Adrenal gland (tissue), 12 donors: Measurements from ENCODE around the gene IL1RAP. TPM values are rescaled to one million over a fixed set of nuclear protein-coding genes. Genes with fewer than 3 reads are reported as not detected.
"Not testable (repeated sequence)": the region's sequence is repeated elsewhere in the genome, so short reads cannot be mapped to it uniquely, and the experiment has no call there.

ENCODE experiments used
- DNase-seq, 7 donors: peaks; one replicate each; pipeline ENCODE4 v3.0.0-alpha.2; 2019 to 2020
- H3K27ac ChIP-seq, 5 donors: fragments of 200-600 bp; sonication (generic) in 4 of 5; 1 replicate in 3 of 5; 2 replicates in 2 of 5; pipeline versions ENCODE4 v1.5.1 to v1.8.0; 2016 to 2020; ENCODE audit warnings: mild to moderate bottlenecking in 1 of 5
- H3K27me3 ChIP-seq: fragments of 200-600 bp; 2 replicates; pipeline ENCODE4 v1.8.0; 2021
- H3K36me3 ChIP-seq, 2 donors: fragments of 200-600 bp; replicated peaks in 1 of 2; 1 replicate in 1 of 2; 2 replicates in 1 of 2; pipeline versions ENCODE4 v1.5.1 to v1.8.0; 2018 to 2022
- H3K4me1 ChIP-seq, 2 donors: fragments of 200-600 bp; replicated peaks in 1 of 2; 1 replicate in 1 of 2; 2 replicates in 1 of 2; pipeline versions ENCODE4 v1.5.1 to v1.8.0; 2018 to 2021
- H3K4me3 ChIP-seq, 4 donors: fragments of 200-600 bp; sonication (generic) in 3 of 4; one replicate each; pipeline ENCODE4 v1.5.1; 2016 to 2018
- H3K9me3 ChIP-seq, 3 donors: fragments of 200-600 bp; sonication (generic) in 1 of 3; replicated peaks in 1 of 3; 1 replicate in 2 of 3; 2 replicates in 1 of 3; pipeline versions ENCODE4 v1.5.1 to v1.8.0; 2016 to 2021
- POLR2A ChIP-seq, 2 donors: fragments of 450-650 bp; IDR thresholded peaks; one replicate each; pipeline ENCODE4 v1.6.1; 2017; ENCODE audit warnings: antibody characterized with exemption in 2 of 2, mild to moderate bottlenecking in 2 of 2, moderate library complexity in 1 of 2
- WGBS, 4 donors: extraction: QIAGEN DNeasy Blood & Tissue Kit in 2 of 4; methylation state at CpG; one replicate each; pipeline versions ENCODE4 v1.1.5 to v1.1.7; 2013 to 2017; 5-methylcytosine and 5-hydroxymethylcytosine counted together
- intact Hi-C, 2 donors: fragments of 100-400 bp; cut with DNase I; formaldehyde crosslinking; loops; one replicate each; pipeline versions ENCODE4 v1.14.1 to v1.15.0; 2022 to 2023
- polyA plus RNA-seq, 3 donors: library from polyadenylated mRNA; stranded (reverse); fragments of 200-250 nt in 2 of 3; fragments of 350-450 nt in 1 of 3; fragmentation: Illumina TruSeq in 1 of 3; extraction: RNeasy Lipid Tissue Mini Kit (QIAGEN cat#74804) in 1 of 3; gene quantifications; one replicate each; pipeline ENCODE4 v1.2.3, GENCODE V29; 2013 to 2014
- total RNA-seq, 9 donors: library from RNA; depleted of rRNA in 4 of 9; stranded (reverse); fragments of >200 nt in 4 of 9; fragments of 120-200 nt in 1 of 9; fragmentation: NEBNext Ultra II Directional in 1 of 9; extraction: Animal tissue kit (Norgen Biotek cat#: 25700) in 1 of 9; gene quantifications; one replicate each; pipeline versions ENCODE4 v1.1.0 to v1.2.4, GENCODE V29; 2013 to 2023
- TF ChIP-seq, protein P1 (sequence below), 6 experiments: fragments of 450-650 bp in 4 of 6; fragments of 200-600 bp in 2 of 6; sonication (generic) in 1 of 6; IDR thresholded peaks; 1 replicate in 5 of 6; 2 replicates in 1 of 6; pipeline versions ENCODE4 v1.5.1 to v1.8.0; 2016 to 2021; ENCODE audit warnings: antibody characterized with exemption in 6 of 6, mild to moderate bottlenecking in 2 of 6, moderate library complexity in 1 of 6
- donor health status: healthy with polysubstance abuse.
- donor health status: Bipolar disorder and iron deficiency.
- donor health status: DM: yes; HTN: yes; CAD: no.
- donor health status: DM: no; HTN: no; CAD: no.
- donor health status: DM: no; HTN: no; CAD: no.
- donor health status: DM: yes; HTN: yes; CAD: no.

Gene IL1RAP
- total and polyA plus RNA-seq, 12 donors = 0.97 to 17.1 (median 6.7) TPM

DNA sequence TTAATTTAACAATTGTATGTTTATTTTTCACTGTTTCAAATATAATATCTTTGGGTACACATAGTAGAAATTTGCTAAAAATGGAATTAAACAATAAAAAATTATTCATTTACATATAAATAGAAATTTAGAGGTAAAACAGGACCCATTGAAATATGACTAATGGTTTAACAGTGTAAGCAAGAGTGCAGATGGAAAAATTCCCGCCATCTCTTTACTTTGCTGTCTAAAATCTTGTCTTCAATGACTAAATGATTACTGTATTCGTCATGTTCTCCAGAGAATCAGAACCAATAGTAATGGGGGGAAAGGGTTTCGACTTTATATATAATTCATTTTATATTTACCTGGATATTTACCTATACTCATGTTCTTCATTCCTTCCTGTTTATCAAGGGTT, 163.1 kb downstream of the IL1RAP start:
- Histone ChIP-seq H3K4me1 (no peaks in the 10 kb centered on the region), H3K4me3 (no peak overlapping the region), H3K27ac (no peak overlapping the region), H3K36me3 (no peaks in the 10 kb centered on the region), H3K27me3 (no peaks in the 10 kb centered on the region), H3K9me3 (no peaks in the 10 kb centered on the region)
- WGBS, 4 donors = 83 to 91% (median 88%) methylated on average over 3 of the region's 3 CpGs
- no peak for TF ChIP-seq POLR2A (IDR thresholded peaks at IDR 0.05)
- TF ChIP-seq, protein P1, sequence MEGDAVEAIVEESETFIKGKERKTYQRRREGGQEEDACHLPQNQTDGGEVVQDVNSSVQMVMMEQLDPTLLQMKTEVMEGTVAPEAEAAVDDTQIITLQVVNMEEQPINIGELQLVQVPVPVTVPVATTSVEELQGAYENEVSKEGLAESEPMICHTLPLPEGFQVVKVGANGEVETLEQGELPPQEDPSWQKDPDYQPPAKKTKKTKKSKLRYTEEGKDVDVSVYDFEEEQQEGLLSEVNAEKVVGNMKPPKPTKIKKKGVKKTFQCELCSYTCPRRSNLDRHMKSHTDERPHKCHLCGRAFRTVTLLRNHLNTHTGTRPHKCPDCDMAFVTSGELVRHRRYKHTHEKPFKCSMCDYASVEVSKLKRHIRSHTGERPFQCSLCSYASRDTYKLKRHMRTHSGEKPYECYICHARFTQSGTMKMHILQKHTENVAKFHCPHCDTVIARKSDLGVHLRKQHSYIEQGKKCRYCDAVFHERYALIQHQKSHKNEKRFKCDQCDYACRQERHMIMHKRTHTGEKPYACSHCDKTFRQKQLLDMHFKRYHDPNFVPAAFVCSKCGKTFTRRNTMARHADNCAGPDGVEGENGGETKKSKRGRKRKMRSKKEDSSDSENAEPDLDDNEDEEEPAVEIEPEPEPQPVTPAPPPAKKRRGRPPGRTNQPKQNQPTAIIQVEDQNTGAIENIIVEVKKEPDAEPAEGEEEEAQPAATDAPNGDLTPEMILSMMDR (IDR thresholded peaks at IDR 0.05) = no peak
- DNase-seq = no peak
- intact Hi-C loops = no loop called here

DNA sequence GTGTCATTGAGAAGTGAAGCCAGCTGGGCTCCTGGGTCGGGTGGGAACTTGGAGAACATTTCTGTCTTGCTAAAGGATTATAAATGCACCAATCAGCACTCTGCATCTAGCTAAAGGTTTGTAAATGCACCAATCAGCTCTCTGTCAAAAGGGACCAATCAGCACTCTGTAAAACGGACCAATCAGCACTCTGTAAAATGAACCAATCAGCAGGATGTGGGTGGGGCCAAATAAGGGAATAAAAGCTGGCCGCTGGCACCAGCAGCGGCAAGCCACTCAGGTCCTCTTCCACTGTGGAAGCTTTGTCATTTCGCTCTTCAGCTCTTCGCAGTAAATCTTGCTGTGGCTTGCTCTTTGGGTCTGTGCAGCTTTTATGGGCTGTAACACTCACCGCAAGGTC, 164.0 kb downstream of the IL1RAP start:
- H3K36me3 ChIP-seq, DNase-seq, H3K4me1 ChIP-seq, H3K27ac ChIP-seq, H3K4me3 ChIP-seq, intact Hi-C loops, H3K9me3 ChIP-seq, H3K27me3 ChIP-seq: not testable (repeated sequence)
- 84 to 96% (median 90%) methylated on average over 7 of the region's 7 CpGs for WGBS, 4 donors

DNA sequence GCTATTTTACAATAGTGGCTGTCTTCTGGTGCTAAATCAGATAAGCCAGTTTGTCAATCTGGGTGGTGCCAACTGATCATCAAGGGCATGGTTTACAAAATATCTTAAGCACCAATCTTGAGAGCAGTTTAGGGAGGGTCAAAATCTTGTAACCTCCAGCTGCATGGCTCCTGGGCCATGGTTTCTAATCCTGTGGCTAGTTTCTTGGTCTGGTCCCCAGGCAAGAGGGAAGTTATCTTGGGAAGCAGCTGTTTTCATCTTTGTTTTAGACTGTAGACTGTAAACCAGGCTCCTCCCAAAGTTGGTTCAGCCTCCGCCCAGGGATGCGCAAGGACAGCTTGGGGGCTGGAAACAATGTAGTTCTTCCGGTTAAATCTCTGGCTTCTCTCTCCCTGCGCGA, 166.8 kb downstream of the IL1RAP start:
- no peak overlapping the region for H3K4me3 ChIP-seq
- WGBS, 4 donors = 90 to 97% (median 96%) methylated on average over 5 of the region's 5 CpGs

DNA sequence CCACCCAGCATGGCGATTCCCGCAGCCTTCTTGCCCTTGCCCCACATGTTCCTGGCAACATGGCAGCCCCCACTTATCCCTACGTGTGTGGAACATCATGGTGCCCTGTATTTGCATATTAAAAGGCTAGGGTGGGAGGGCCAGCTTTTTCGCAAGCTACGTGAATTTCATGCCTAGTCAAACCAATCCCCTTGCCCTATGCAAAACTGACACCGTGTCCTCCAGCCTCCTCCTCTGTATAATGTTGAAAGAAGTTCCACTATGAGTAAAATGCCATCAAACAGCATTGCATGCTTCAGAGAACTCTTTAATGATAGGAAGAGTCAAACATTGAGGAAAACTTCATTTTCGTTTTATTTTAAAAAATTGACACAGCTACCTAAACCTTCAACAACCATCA, 170.9 kb downstream of the IL1RAP start:
- no peaks in the 10 kb centered on the region for H3K36me3 ChIP-seq
- WGBS, 4 donors = 77 to 94% (median 85%) methylated on average over 7 of the region's 7 CpGs
- intact Hi-C loops = no loop called here

More for the DNA sequence above, 166.8 kb downstream of the IL1RAP start:
- Histone ChIP-seq H3K27me3 (no peaks in the 10 kb centered on the region), H3K9me3 (no peaks in the 10 kb centered on the region), H3K4me1 (no peaks in the 10 kb centered on the region), H3K27ac (no peak overlapping the region), H3K36me3 (no peaks in the 10 kb centered on the region)
- intact Hi-C loops = no loop called here
- TF ChIP-seq, protein P1 (IDR thresholded peaks at IDR 0.05) = no peak
- TF ChIP-seq POLR2A (IDR thresholded peaks at IDR 0.05) = no peak
- no peak for DNase-seq

DNA sequence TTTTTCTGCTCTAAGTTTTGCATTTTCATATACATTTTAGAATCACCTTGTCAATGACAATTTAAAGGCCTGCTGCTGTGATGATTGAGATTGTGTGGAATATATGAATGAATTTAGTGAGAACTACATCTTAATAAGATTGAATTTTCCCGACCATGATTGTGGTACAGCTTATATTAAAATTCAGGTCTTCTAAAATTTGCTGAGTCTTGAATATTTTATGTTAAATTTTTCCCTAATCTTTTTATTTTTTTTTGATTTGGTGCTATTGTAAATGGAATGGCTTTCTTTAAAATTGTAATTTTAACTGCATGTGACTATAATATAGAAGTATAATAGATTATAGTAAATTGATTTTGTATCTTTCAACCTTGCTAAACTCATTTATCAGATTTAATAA, 172.1 kb downstream of the IL1RAP start:
- WGBS, 4 donors = 86 to 93% (median 90%) methylated on average over 1 of the region's 1 CpG
- peaks cover 0 to 3% (median 0%) of the 10 kb centered on the region in 3 donors for H3K9me3 ChIP-seq
- H3K27ac ChIP-seq = no peak overlapping the region
- no peaks in the 10 kb centered on the region for H3K27me3 ChIP-seq
- no peak for DNase-seq
- no peak for TF ChIP-seq POLR2A (IDR thresholded peaks at IDR 0.05)
- TF ChIP-seq, protein P1 (IDR thresholded peaks at IDR 0.05) = no peak
- H3K36me3 ChIP-seq = no peaks in the 10 kb centered on the region
- no peaks in the 10 kb centered on the region for H3K4me1 ChIP-seq
- intact Hi-C loops = no loop called here
- H3K4me3 ChIP-seq = no peak overlapping the region

More for the DNA sequence above, 170.9 kb downstream of the IL1RAP start:
- no peaks in the 10 kb centered on the region for H3K27me3 ChIP-seq
- H3K4me1 ChIP-seq = no peaks in the 10 kb centered on the region
- H3K27ac ChIP-seq = no peak overlapping the region
- no peak for DNase-seq
- TF ChIP-seq, protein P1 (IDR thresholded peaks at IDR 0.05) = no peak
- no peak for TF ChIP-seq POLR2A (IDR thresholded peaks at IDR 0.05)
- H3K4me3 ChIP-seq = no peak overlapping the region
- peaks cover 0 to 3% (median 0%) of the 10 kb centered on the region in 3 donors for H3K9me3 ChIP-seq
